Keratinocyte (primary cell): ENCODE results near the gene RNF19B. TPM values are rescaled to one million over a fixed set of nuclear protein-coding genes. Genes with fewer than 3 reads are reported as not detected.
A peak's percentile ranks its signal among the peaks of the same experiment; 100 is the strongest.

Source experiments
- DNase-seq: peaks from one replicate; pipeline ENCODE4 v3.0.0-alpha.2; 2011; ENCODE audit warnings: low read depth, missing footprints, low spot score
- FAIRE-seq: peaks from 2 replicates; lab custom pipeline; 2011; peaks lifted over from hg19 to GRCh38; lab: Jason Lieb, UNC
- H2AFZ ChIP-seq: 2 replicates; pipeline ENCODE4 v1.6.0; 2012; ENCODE audit warnings: low read length, control low read depth, inconsistent platforms; ENCODE audit not compliant: control insufficient read depth
- H3K27ac ChIP-seq: 2 replicates; pipeline ENCODE4 v1.5.1; 2011; ENCODE audit warnings: low read length; ENCODE audit not compliant: control insufficient read depth, insufficient read depth
- H3K27me3 ChIP-seq: 3 replicates; pipeline ENCODE4 v1.6.0; 2011; ENCODE audit warnings: low read length; ENCODE audit not compliant: control insufficient read depth, insufficient read depth; ENCODE audit errors: extremely low read depth
- H3K36me3 ChIP-seq, 2 experiments: 2 replicates in 1 of 2; 3 replicates in 1 of 2; pipeline ENCODE4 v1.5.1; 2011; ENCODE audit warnings: low read length in 2 of 2, mild to moderate bottlenecking in 1 of 2; ENCODE audit not compliant: control insufficient read depth in 2 of 2, insufficient read depth in 2 of 2; ENCODE audit errors: extremely low read depth in 1 of 2
- H3K4me1 ChIP-seq: 3 replicates; pipeline ENCODE4 v1.5.1; 2011; ENCODE audit warnings: low read length; ENCODE audit not compliant: control insufficient read depth, insufficient read depth; ENCODE audit errors: extremely low read depth
- H3K4me2 ChIP-seq: 3 replicates; pipeline ENCODE4 v1.6.0; 2011; ENCODE audit warnings: low read depth, low read length; ENCODE audit not compliant: control insufficient read depth, insufficient read depth; ENCODE audit errors: extremely low read depth
- H3K4me3 ChIP-seq, 3 experiments: fragments of 200-600 bp in 1 of 3; sonication (generic) in 1 of 3; 2 replicates in 2 of 3; 3 replicates in 1 of 3; pipeline ENCODE4 v1.5.1; 2011 to 2016; ENCODE audit warnings: low read length in 3 of 3, mild to moderate bottlenecking in 3 of 3, control low read depth in 2 of 3, inconsistent platforms in 1 of 3, low read depth in 1 of 3, mixed read lengths in 1 of 3, mixed run types in 1 of 3, moderate library complexity in 1 of 3; ENCODE audit not compliant: control insufficient read depth in 2 of 3, insufficient read depth in 2 of 3; ENCODE audit errors: extremely low read depth in 1 of 3
- H3K79me2 ChIP-seq: 2 replicates; pipeline ENCODE4 v1.6.0; 2012; ENCODE audit warnings: low read length; ENCODE audit not compliant: control insufficient read depth, insufficient read depth
- H3K9ac ChIP-seq: 3 replicates; pipeline ENCODE4 v1.6.0; 2011; ENCODE audit warnings: low read length; ENCODE audit not compliant: control insufficient read depth, insufficient read depth; ENCODE audit errors: extremely low read depth
- H3K9me1 ChIP-seq: 3 replicates; pipeline ENCODE4 v1.6.0; 2011; ENCODE audit warnings: low read length; ENCODE audit not compliant: control insufficient read depth, insufficient read depth; ENCODE audit errors: extremely low read depth
- H3K9me3 ChIP-seq: 2 replicates; pipeline ENCODE4 v1.5.1; 2012; ENCODE audit warnings: low read depth, low read length; ENCODE audit not compliant: control insufficient read depth
- H4K20me1 ChIP-seq: 3 replicates; pipeline ENCODE4 v1.6.0; 2011; ENCODE audit warnings: low read length; ENCODE audit not compliant: control insufficient read depth, insufficient read depth; ENCODE audit errors: extremely low read depth
- CTCF ChIP-seq, 3 experiments: IDR thresholded peaks in 1 of 3; conservative IDR thresholded peaks in 1 of 3; optimal IDR thresholded peaks in 1 of 3; 2 replicates in 2 of 3; 3 replicates in 1 of 3; pipeline versions ENCODE3 to v1.5.1; 2011; ENCODE audit warnings: low read length in 3 of 3, mild to moderate bottlenecking in 3 of 3, moderate library complexity in 2 of 3, control low read depth in 1 of 3, inconsistent platforms in 1 of 3; ENCODE audit not compliant: insufficient read depth in 2 of 3; ENCODE audit errors: extremely low read depth in 1 of 3
- EZH2 ChIP-seq: IDR thresholded peaks from one replicate; pipeline ENCODE4 v1.6.1; 2012; ENCODE audit warnings: inconsistent platforms, mild to moderate bottlenecking, low read length, moderate library complexity
- dilution Hi-C: fragments of 300-500 bp; cut with MboI; formaldehyde crosslinking; loops from one replicate; pipeline ENCODE4 v1.7.0; 2020; ENCODE audit warnings: low sequenced_read_pairs; ENCODE audit not compliant: extremely low pct_ligation_motif_present
- polyA plus RNA-seq, 5 experiments: library from polyadenylated mRNA; depleted of rRNA in 3 of 5; stranded (reverse) in 3 of 5; stranded (forward) in 1 of 5; unstranded in 1 of 5; fragments of >200 nt; gene quantifications; 1 replicate in 1 of 5; 2 replicates in 3 of 5; 3 replicates in 1 of 5; pipeline versions ENCODE4 v1.2.1 to v1.2.3, GENCODE V29; 2011 to 2012; ENCODE audit warnings: missing spikeins in 2 of 5, low read depth in 1 of 5, low replicate concordance in 1 of 5

The RNF19B gene
- polyA plus RNA-seq, 1 donor (not counting 4 experiments of a cell fraction or from before 2014, with no cell fraction given), result 33.5 TPM

DNA sequence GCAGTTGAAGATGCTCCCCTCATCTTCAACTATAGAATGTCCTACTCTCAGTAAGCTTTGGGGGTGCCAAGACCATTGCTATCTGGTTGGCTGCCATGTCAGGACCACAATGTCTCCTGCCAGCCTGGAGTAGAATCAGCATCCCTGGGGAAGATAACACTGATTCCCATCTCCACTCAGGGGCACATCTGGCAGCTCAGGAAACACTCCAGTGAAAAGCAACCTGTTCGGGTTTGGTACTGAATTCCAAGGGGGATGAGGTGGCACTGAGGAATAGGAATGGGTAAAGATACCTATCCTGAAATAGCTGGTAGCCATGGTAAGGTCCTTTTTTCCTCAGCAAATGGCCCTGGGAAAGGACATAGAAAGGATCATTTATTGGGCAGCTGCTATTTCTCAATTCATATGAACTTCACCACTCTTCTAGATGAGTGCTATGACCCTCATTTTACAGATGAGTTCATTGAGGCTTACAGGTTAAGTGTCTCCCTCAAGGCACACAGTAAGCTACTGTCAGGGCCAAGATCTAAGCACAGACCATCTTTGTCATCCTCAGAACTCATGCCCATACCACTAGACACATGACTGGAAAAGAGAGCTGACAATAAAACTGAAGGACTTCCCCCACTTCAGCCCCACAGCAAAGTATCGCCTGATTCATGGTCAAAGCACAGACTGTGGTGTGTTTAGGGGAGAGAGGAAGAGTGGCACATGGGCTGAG is 40.7 kb upstream of the RNF19B start:
- Histone ChIP-seq H3K27me3 (no peaks in the 10 kb centered on the region), H3K4me3 (no peak overlapping the region), H3K4me1 (peaks cover 40% of the 10 kb centered on the region), H3K4me2 (peak overlapping the region; percentile 39), H2AFZ (no peak overlapping the region), H3K9me1 (no peaks in the 10 kb centered on the region), H3K9ac (peak overlapping the region; percentile 63), H3K27ac (peak overlapping the region; percentile 90), H3K36me3 (peaks cover 7 to 16% of the 10 kb centered on the region in 2 experiments), H3K9me3 (no peaks in the 10 kb centered on the region), H4K20me1 (no peaks in the 10 kb centered on the region), H3K79me2 (no peaks in the 10 kb centered on the region)
- FAIRE-seq, result no peak
- no peak for DNase-seq
- dilution Hi-C loops, result no loop called here
- no peak for TF ChIP-seq EZH2
- no peak for TF ChIP-seq CTCF (optimal IDR thresholded peaks at IDR 0.05 in 1 of 3, IDR thresholded peaks at IDR 0.05 in 1 of 3, conservative IDR thresholded peaks at IDR 0.05 in 1 of 3; ENCODE audit: extremely low read depth in 1 of 3, insufficient read depth in 2 of 3, low read length in 3 of 3)

- no peaks in the 10 kb centered on the region for H3K9me3 ChIP-seq
- H3K4me1 ChIP-seq, result peaks cover 40% of the 10 kb centered on the region
- H3K4me3 ChIP-seq, result no peak overlapping the region
- no peaks in the 10 kb centered on the region for H3K79me2 ChIP-seq
- dilution Hi-C loops, result no loop called here
- no peaks in the 10 kb centered on the region for H3K27me3 ChIP-seq
- DNase-seq, result peak; percentile 89
- TF ChIP-seq EZH2, result no peak
- no peak for TF ChIP-seq CTCF (optimal IDR thresholded peaks at IDR 0.05 in 1 of 3, IDR thresholded peaks at IDR 0.05 in 1 of 3, conservative IDR thresholded peaks at IDR 0.05 in 1 of 3; ENCODE audit: extremely low read depth in 1 of 3, insufficient read depth in 2 of 3, low read length in 3 of 3)
- no peak overlapping the region for H2AFZ ChIP-seq
- H3K9ac ChIP-seq, result peak overlapping the region; percentile 63
- H4K20me1 ChIP-seq, result no peaks in the 10 kb centered on the region
- H3K4me2 ChIP-seq, result peak overlapping the region; percentile 39
- no peaks in the 10 kb centered on the region for H3K9me1 ChIP-seq
- peaks cover 5 to 16% of the 10 kb centered on the region in 2 experiments for H3K36me3 ChIP-seq
- peak; percentile 81 for FAIRE-seq
- H3K27ac ChIP-seq, result peak overlapping the region; percentile 90
Observed at GRCh38 chr1:33004613-33005012, 40.0 kb upstream of the RNF19B start.
